Activated T-cell treated with anti-CD3 and anti-CD28 coated beads, Interleukin-2, amount 50 U/mL, for 72 hours (primary cell): ENCODE data around the gene ADAP1. TPM values are rescaled to one million over a fixed set of nuclear protein-coding genes. Genes with fewer than 3 reads are reported as not detected.
A peak's percentile ranks its signal among the peaks of the same experiment; 100 is the strongest.
"Not testable (repeated sequence)": the region's sequence is repeated elsewhere in the genome, so short reads cannot be mapped to it uniquely, and the experiment has no call there.

ENCODE experiments used
- ATAC-seq, 2 donors: fragments of 150-1000 bp; cut with Tn5 transposase; replicated peaks in 1 of 2; 2 replicates each; pipeline ENCODE4 v1.10.0; 2021; ENCODE audit warnings: moderate library complexity in 2 of 2, mild to moderate bottlenecking in 1 of 2
- DNase-seq, 2 donors: peaks; one replicate each; pipeline ENCODE4 v3.0.0; 2021 to 2022; ENCODE audit warnings: mixed read lengths in 1 of 2
- H3K27ac Mint-ChIP-seq: one replicate; pipeline ENCODE4 v1.8.0; 2022; ENCODE audit warnings: mild to moderate bottlenecking, moderate library complexity, mixed read lengths
- H3K27me3 Mint-ChIP-seq: one replicate; pipeline ENCODE4 v1.8.0; 2022; ENCODE audit warnings: low read depth, mixed read lengths
- H3K36me3 Mint-ChIP-seq, 2 donors: one replicate each; pipeline ENCODE4 v1.8.0; 2022; ENCODE audit warnings: mixed read lengths in 2 of 2, mild to moderate bottlenecking in 1 of 2; ENCODE audit not compliant: insufficient read depth in 2 of 2
- H3K4me1 Mint-ChIP-seq: one replicate; pipeline ENCODE4 v1.8.0; 2022; ENCODE audit warnings: low read depth, mixed read lengths
- H3K4me3 Mint-ChIP-seq, 2 donors: one replicate each; pipeline ENCODE4 v1.8.0; 2022; ENCODE audit warnings: mild to moderate bottlenecking in 2 of 2, mixed read lengths in 2 of 2, moderate library complexity in 2 of 2
- H3K9me3 Mint-ChIP-seq, 2 donors: one replicate each; pipeline ENCODE4 v1.8.0; 2022; ENCODE audit warnings: mixed read lengths in 2 of 2
- total RNA-seq, 2 donors: library from RNA; stranded (reverse); gene quantifications; one replicate each; pipeline ENCODE4 v1.2.3, GENCODE V29; 2022

ADAP1 gene
- total RNA-seq, 2 donors from 2014 or later = 11.1 to 29.4 TPM

DNA sequence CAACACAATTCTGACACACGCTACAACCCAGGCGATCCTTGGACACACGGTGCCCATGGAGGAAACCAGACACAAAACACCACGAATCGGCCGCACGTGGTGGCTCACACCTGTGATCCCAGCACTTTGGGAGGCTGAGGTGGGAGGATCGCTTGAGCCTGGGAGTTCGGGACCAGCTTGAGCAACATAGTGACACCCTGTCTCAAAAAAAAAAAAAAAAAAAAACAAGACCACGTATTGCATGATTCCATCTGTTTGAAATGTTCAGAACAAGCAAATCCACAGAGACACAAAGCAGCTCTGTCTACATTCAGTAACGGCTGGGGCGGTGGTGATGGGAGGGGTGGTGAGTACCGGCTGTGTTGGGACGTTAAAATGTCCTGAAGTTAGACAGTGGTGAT, 25.2 kb downstream of the ADAP1 start:
- ATAC-seq (no peak), DNase-seq (peak in 1 of 2 donors; percentile 0)
- Mint-ChIP-seq H3K4me1 (peaks cover 36% of the 10 kb centered on the region), H3K9me3 (no peaks in the 10 kb centered on the region), H3K27ac (no peak overlapping the region), H3K4me3 (no peak overlapping the region), H3K27me3 (no peaks in the 10 kb centered on the region), H3K36me3 (peaks cover 2 to 3% of the 10 kb centered on the region in 2 donors)

DNA sequence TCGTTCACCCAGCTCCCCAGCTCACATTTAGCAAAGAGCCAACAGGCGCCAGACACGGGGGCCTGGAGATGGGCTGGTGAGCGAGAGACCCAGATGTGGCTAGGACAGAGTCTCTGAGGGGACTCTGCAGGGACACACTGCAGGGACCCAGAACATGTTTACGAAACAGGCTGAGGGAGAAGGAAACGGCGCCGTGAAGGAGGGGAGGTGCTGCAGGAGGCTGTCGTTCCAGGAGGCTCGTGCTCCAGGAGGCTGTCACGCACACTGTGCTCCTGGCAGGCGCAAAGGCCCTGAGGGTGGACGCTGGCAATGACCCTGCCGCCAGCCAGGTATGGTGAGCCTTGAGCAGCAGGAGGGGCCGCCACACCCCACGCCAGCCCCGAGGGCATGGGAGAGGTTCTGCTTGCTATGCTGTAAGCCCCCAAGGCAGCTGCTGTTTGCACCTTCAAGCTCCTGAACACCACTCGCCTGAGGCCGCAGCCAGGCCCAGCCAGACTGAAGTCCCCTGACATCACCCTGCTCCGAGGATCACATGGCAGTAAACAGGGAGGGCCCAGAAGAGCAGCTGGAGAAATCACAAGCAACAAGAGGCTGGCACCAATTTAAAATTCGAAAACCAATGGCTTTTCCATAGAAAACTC, 27.3 kb downstream of the ADAP1 start:
- H3K36me3 Mint-ChIP-seq = peaks cover 2 to 3% of the 10 kb centered on the region in 2 donors
- H3K4me3 Mint-ChIP-seq = no peak overlapping the region
- DNase-seq = peak in 1 of 2 donors; percentile 3
- no peaks in the 10 kb centered on the region for H3K9me3 Mint-ChIP-seq
- H3K4me1 Mint-ChIP-seq = peaks cover 53% of the 10 kb centered on the region
- no peaks in the 10 kb centered on the region for H3K27me3 Mint-ChIP-seq
- no peak for ATAC-seq
- no peak overlapping the region for H3K27ac Mint-ChIP-seq

DNA sequence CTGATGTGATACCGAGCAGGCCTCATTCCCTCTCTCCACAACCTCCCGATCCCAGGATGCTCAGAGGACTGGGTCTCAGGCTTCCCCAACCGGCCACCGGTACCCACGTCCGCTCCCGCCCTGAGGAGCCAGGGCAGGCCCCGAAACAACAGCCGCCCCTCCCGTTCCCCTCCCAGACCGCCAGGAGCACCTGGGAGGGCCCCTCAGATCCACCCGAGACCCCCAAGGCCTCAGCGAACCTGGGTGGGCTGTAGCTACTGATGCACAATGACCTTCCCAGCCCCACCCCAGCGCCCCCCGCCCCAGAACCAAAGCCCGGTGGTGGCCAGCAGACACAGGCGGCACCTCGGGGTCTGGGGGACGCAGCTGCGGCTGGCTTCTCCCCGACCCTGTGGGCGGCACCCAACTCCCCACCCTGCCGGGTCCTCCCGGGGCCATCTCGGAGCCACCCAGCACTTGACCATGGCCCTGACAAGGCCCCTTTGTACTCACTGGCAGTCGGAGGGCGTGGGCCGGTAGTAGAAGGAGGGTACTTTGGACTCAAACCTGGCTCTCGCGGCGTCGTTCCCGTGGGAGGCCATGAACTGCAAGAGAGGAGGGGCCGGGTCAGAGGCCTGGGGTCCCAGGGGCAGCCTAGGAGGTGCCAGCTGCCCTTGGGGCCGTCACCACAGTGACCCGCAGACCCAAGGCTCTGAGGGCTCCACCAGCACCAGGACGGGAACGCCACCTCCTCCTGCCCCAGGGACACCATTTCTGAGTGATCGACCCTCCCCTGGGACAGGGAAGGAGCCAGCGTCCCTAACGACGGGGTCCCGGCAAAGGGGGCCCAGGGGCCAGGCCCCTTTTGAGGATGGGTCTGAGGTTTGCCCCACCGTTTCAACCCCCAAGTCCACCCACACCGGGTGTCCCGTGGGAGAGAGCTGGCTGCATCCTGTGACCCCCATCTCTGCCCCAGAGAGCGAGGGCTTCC, 28.1 kb downstream of the ADAP1 start:
- no peak overlapping the region for H3K27ac Mint-ChIP-seq
- no peak overlapping the region for H3K4me3 Mint-ChIP-seq
- no peaks in the 10 kb centered on the region for H3K9me3 Mint-ChIP-seq
- DNase-seq (peak in 1 of 2 donors; percentile 1), ATAC-seq (no peak)
- H3K27me3 Mint-ChIP-seq = no peaks in the 10 kb centered on the region
- peaks cover 57% of the 10 kb centered on the region for H3K4me1 Mint-ChIP-seq
- peaks cover 2 to 3% of the 10 kb centered on the region in 2 donors for H3K36me3 Mint-ChIP-seq

DNA sequence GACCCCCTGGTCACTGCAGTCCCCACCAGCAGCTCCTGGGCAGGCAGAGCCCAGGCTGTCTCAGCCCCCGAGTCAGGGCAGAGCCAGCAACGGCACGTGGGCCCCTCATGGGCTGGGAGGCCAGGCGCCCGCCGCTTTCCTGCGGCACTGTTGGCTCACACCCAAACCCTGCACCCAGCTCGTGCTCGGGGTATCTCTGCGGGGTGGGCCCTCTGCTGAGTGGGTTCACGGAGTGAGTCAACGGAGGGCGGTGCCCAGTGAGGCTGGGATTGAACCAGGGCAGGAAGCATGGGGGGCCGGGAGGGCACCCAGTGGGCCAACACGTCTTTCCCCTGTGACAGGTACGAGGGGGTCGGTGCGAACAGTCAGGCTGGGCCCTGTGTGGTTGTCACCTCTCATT, 28.9 kb downstream of the ADAP1 start:
- Mint-ChIP-seq H3K4me3 (peak overlapping the region in 1 of 2 donors; percentile 37), H3K36me3 (peaks cover 0 to 3% of the 10 kb centered on the region in 2 donors), H3K9me3 (no peaks in the 10 kb centered on the region), H3K27me3 (no peaks in the 10 kb centered on the region), H3K27ac (peak overlapping the region; percentile 24), H3K4me1 (peaks cover 63% of the 10 kb centered on the region)
- ATAC-seq (peak; percentile 25 to 26), DNase-seq (peak; percentile 69 to 76)

DNA sequence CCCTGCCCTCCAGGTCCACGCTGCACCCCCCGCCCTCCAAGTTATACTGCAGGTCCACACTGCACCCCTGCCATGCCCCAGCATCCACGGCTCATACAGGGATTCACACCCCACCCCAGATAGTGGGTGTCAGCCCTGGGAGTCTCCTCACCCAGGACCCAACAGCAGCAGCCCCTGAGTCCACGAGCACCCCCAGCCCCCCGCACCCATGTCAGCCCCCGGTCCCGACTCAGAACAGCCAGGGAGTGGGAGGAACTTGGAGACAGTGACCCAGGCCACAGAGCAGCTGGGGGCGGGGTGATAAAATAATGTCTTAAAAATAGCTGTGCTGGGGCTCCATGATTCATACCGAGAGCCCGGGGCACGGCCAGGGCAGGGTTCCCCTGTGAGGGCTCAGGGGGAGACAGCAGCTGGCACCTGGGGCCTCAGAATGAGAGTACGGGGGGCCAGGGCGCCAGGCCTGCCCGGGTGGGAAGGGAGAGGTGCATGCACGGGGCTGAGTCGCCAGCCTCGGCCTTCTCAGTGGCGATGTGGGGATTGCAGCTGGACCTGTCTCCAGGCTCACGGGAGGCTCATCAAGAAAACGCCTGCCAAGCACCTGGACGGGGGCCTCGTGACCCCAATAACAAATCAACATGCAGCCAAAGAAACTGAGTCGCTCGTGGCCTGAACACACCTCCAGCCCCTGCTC, 29.8 kb downstream of the ADAP1 start:
- no peaks in the 10 kb centered on the region for H3K27me3 Mint-ChIP-seq
- no peaks in the 10 kb centered on the region for H3K36me3 Mint-ChIP-seq
- peaks cover 57% of the 10 kb centered on the region for H3K4me1 Mint-ChIP-seq
- no peak overlapping the region for H3K27ac Mint-ChIP-seq
- ATAC-seq = peak; percentile 46 to 48
- peak; percentile 75 to 76 for DNase-seq
- H3K4me3 Mint-ChIP-seq = peak overlapping the region; percentile 61 to 79
- no peaks in the 10 kb centered on the region for H3K9me3 Mint-ChIP-seq

DNA sequence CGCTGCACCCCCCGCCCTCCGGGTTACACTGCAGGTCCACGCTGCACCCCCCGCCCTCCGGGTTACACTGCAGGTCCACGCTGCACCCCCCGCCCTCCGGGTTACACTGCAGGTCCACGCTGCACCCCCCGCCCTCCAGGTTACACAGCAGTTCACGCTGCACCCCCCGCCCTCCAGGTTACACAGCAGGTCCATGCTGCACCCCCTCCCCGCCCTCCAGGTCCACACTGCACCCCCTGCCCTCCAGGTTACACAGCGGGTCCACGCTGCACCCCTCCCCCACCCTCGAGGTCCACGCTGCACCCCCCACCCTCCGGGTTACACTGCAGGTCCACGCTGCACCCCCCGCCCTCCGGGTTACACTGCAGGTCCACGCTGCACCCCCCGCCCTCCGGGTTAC, 30.4 kb downstream of the ADAP1 start:
- not testable (repeated sequence) for H3K4me3 Mint-ChIP-seq, H3K27me3 Mint-ChIP-seq, H3K36me3 Mint-ChIP-seq, ATAC-seq, H3K27ac Mint-ChIP-seq, H3K9me3 Mint-ChIP-seq
- H3K4me1 Mint-ChIP-seq = peaks cover 56% of the 10 kb centered on the region
- peak in 1 of 2 donors; percentile 4 for DNase-seq

DNA sequence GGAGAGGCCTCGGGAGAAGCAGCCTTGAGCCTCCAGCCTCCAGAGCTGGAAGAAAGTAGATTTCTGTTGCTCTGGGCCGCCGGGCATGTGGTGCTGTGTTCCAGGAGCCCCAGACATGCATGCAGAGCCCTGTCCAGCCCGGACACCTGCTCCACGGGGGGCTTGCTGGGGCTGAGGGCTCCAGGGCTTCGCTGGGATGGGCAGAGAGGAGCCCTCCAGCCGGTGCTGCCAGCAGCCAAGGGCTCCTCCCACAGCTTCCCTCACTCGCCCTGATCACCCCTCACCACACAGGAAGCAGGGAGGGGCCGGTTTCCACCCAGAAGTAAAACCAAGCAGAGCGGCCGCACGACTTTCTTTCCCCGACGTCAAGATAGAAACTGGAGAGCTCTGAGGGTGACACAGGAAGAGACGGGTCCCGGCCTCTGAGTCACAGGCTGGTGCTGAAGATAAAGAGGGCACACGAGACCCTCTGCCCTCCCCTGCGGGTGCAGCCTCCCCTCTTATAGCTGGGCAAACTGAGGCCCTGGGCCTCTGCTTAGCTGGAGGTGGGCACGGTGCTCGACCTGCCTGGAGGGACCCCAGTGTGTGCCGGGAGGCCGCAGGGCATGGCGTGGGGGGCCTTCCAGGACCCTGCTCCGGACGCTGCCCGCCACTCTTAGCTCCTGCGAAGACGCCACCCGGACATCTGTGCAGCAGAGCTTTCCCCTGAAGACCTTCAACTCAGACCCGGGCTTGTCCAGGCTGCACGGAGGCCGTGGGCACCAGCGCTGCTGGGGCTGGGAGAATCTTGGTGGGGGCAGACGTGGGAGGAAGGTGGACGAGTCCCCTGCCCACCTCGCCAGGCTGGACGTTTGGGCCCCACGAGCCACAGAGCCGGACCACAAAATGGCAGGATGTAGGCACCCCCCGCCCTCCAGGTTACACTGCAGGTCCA, 31.1 kb downstream of the ADAP1 start:
- Mint-ChIP-seq H3K27me3 (no peaks in the 10 kb centered on the region), H3K9me3 (no peaks in the 10 kb centered on the region), H3K4me1 (peaks cover 49% of the 10 kb centered on the region), H3K27ac (peak overlapping the region; percentile 25), H3K36me3 (peaks cover 2% of the 10 kb centered on the region in 2 donors), H3K4me3 (peak overlapping the region; percentile 60 to 84)
- DNase-seq (peak; percentile 92 to 95), ATAC-seq (peak; percentile 86 to 89)

DNA sequence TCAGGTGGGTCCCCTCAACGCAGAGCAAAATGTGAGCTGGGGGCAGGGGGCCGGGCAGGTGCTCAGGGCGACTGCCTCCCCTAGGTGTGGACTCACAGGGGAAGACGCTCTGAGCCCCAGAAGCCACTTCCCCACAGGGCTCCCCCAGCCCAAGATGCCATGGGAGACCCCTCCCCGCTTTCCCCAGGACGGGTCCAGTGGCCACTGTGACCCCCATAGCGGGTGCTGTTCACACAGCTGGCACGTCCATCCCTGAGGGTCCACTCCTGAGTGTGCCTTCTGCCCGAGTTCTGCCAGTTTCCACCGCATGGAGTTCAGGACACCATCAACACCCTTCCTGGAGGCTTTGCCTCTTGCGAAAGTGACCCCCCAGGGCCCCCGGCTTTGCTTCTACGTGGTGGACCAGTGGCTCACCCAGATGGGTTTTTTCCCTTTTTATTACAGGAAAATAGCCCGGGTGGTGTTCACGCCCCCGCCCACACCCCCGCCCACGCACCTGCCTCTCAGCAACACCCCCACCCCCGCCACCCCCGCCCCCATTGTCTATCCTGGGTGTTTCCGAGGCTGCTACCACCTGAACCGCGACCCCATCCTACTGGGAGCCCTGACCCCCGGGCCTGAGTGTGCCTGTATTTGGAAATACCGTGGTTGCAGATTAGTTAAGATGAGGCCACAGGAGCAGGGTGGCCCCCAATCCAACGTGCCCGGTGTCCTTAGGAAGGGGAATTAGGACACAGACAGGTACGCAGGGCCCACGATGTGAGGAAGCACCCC, 32.0 kb downstream of the ADAP1 start:
- no peaks in the 10 kb centered on the region for H3K9me3 Mint-ChIP-seq
- DNase-seq (peak in 1 of 2 donors; percentile 21), ATAC-seq (peak; percentile 2 to 5)
- H3K27me3 Mint-ChIP-seq = no peaks in the 10 kb centered on the region
- peaks cover 44% of the 10 kb centered on the region for H3K4me1 Mint-ChIP-seq
- H3K4me3 Mint-ChIP-seq = peak overlapping the region; percentile 60 to 84
- peaks cover 2% of the 10 kb centered on the region in 2 donors for H3K36me3 Mint-ChIP-seq
- H3K27ac Mint-ChIP-seq = peak overlapping the region; percentile 25

DNA sequence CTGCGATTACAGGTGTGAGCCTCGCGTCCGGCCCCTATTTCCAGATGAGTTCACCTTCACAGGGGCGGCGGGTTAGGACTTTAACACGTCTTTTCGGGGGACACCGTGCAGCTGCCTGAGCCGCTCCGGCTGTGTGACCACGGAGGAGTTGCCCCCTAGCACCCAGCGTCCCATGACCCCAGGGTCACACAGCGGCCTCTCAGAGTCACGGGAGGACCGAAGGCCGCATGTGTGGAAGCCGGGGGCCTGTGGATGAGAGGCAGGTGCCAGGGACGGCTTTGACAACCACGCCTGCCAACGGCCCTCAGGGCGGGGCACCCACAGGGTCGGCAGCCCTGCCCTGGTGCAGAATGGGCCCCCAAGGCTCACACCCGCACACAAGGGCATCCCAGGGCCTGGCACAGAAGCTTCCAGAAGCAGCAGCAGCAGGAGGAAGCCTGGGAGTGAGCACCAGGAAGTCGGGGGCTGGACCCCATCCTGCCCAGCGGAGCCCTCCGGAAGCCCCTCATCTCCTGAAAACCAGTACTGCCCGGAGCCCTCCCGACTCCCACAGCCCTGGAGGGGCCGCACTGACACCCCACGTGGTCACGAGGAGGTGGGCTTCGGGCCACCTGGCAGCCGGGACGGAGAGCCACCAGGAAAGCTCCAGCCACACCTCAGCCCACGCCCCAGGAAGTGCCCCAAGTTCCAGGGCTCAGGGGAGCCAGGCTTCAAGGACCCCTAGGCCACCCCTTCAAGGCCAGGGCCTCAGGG, 32.7 kb downstream of the ADAP1 start:
- H3K9me3 Mint-ChIP-seq = no peaks in the 10 kb centered on the region
- DNase-seq (peak in 1 of 2 donors; percentile 5), ATAC-seq (no peak)
- peak overlapping the region; percentile 60 to 84 for H3K4me3 Mint-ChIP-seq
- H3K4me1 Mint-ChIP-seq = peaks cover 44% of the 10 kb centered on the region
- H3K36me3 Mint-ChIP-seq = peaks cover 2% of the 10 kb centered on the region in 2 donors
- no peak overlapping the region for H3K27ac Mint-ChIP-seq
- H3K27me3 Mint-ChIP-seq = no peaks in the 10 kb centered on the region

DNA sequence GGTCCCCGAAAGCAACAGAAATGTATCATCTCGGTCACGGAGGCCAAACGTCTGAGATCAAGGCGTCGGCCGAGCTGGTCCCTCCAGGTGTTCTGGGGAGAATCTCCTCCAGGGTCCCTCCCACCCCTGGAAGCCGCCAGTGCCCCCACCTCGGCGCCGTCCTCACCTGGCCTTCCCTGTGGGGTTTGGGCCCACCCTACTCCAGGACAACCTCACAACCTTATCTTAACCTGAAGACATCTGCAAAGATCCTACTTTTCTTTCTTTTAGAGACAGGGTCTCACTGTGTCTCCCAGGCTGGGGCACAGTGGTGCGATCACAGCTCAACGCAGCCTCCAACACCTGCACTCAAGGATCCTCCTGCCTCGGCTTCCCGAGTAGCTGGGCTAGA, 33.4 kb downstream of the ADAP1 start:
- ATAC-seq (no peak), DNase-seq (no peak)
- Mint-ChIP-seq H3K4me1 (peaks cover 44% of the 10 kb centered on the region), H3K27ac (no peak overlapping the region), H3K9me3 (no peaks in the 10 kb centered on the region), H3K27me3 (no peaks in the 10 kb centered on the region), H3K4me3 (peak overlapping the region; percentile 36 to 54), H3K36me3 (peaks cover 2% of the 10 kb centered on the region in 2 donors)
